ENCODE results near the gene NR2E3. TPM values are rescaled to one million over a fixed set of nuclear protein-coding genes. Genes with fewer than 3 reads are reported as not detected.

NR2E3 gene
- total RNA-seq, 1 experiment from 2014 or later: not detected

- Histone ChIP-seq H3K4me1 (ENCODE audit: insufficient read depth, low read length, poor library complexity, severe bottlenecking) (no peaks in the 10 kb centered on the region), H3K4me3 (ENCODE audit: low read depth, low read length, poor library complexity, severe bottlenecking) (no peak overlapping the region), H3K27me3 (replicated peaks; ENCODE audit: insufficient read depth, low read depth, low read length, poor library complexity) (no peaks in the 10 kb centered on the region), H3K27ac (ENCODE audit: low read depth, low read length, poor library complexity, severe bottlenecking) (no peak overlapping the region), H3K36me3 (ENCODE audit: insufficient read depth, low read length, poor library complexity, severe bottlenecking) (no peaks in the 10 kb centered on the region), H3K9me3 (ENCODE audit: low read depth, low read length, poor library complexity, severe bottlenecking) (no peaks in the 10 kb centered on the region)
- peak; percentile 69 for DNase-seq (ENCODE audit: low spot score)
- intact Hi-C loops (cut with micrococcal nuclease; ENCODE audit: unreplicated experiment): loop anchor here (5.0 kb wide), 1 partner anchor 377 kb away; no protein-coding TSS in a partner anchor
- POLR2A ChIA-PET (ENCODE audit: low non-redundant PET): no interaction called here
- TF ChIP-seq EZH2 (IDR thresholded peaks at IDR 0.05; ENCODE audit: borderline replicate concordance, low read depth, low read length, poor library complexity, severe bottlenecking): no peak
- TF ChIP-seq CTCF (conservative IDR thresholded peaks at IDR 0.05; ENCODE audit: low read depth, low read length): peak; percentile 93
- CTCF ChIA-PET: interaction anchor here (0.7 to 1.5 kb wide), 4 partner anchors 25 to 376 kb away, joined by 3 to 5 read pairs (median 4); no protein-coding TSS in a partner anchor
- BruUV-seq (replicated peaks): no TSS peak
Observed at GRCh38 chr15:71780115-71780976, 30.0 kb upstream of the NR2E3 start.

GRCh38 chr15:71781179-71781964, 29.0 kb upstream of the NR2E3 start:
- POLR2A ChIA-PET (ENCODE audit: low non-redundant PET): no interaction called here

More at GRCh38 chr15:71781179-71781964, 29.0 kb upstream of the NR2E3 start:
- no TSS peak for BruUV-seq (replicated peaks)
- Histone ChIP-seq H3K4me1 (ENCODE audit: insufficient read depth, low read length, poor library complexity, severe bottlenecking) (no peaks in the 10 kb centered on the region), H3K36me3 (ENCODE audit: insufficient read depth, low read length, poor library complexity, severe bottlenecking) (no peaks in the 10 kb centered on the region), H3K27ac (ENCODE audit: low read depth, low read length, poor library complexity, severe bottlenecking) (no peak overlapping the region), H3K27me3 (replicated peaks; ENCODE audit: insufficient read depth, low read depth, low read length, poor library complexity) (no peaks in the 10 kb centered on the region), H3K4me3 (ENCODE audit: low read depth, low read length, poor library complexity, severe bottlenecking) (no peak overlapping the region), H3K9me3 (ENCODE audit: low read depth, low read length, poor library complexity, severe bottlenecking) (no peaks in the 10 kb centered on the region)
- intact Hi-C loops (cut with micrococcal nuclease; ENCODE audit: unreplicated experiment): loop anchor here (5.0 kb wide), 1 partner anchor 376 kb away; no protein-coding TSS in a partner anchor
- CTCF ChIA-PET: interaction anchor here (0.5 to 1.5 kb wide), 5 partner anchors 38 to 375 kb away, joined by 3 to 10 read pairs (median 4); no protein-coding TSS in a partner anchor
- TF ChIP-seq EZH2 (IDR thresholded peaks at IDR 0.05; ENCODE audit: borderline replicate concordance, low read depth, low read length, poor library complexity, severe bottlenecking) (no peak), CTCF (conservative IDR thresholded peaks at IDR 0.05; ENCODE audit: low read depth, low read length) (no peak)
- no peak for DNase-seq (ENCODE audit: low spot score)

All from A673 (cell line).